ENCODE results near the gene SLC35G4. TPM values are rescaled to one million over a fixed set of nuclear protein-coding genes. Genes with fewer than 3 reads are reported as not detected.
"Not testable (repeated sequence)": the region's sequence is repeated elsewhere in the genome, so short reads cannot be mapped to it uniquely, and the experiment has no call there.

Gene SLC35G4
- total RNA-seq, 5 donors from 2014 or later (not counting 1 experiment from before 2014, with no cell fraction given), result not detected

DNA sequence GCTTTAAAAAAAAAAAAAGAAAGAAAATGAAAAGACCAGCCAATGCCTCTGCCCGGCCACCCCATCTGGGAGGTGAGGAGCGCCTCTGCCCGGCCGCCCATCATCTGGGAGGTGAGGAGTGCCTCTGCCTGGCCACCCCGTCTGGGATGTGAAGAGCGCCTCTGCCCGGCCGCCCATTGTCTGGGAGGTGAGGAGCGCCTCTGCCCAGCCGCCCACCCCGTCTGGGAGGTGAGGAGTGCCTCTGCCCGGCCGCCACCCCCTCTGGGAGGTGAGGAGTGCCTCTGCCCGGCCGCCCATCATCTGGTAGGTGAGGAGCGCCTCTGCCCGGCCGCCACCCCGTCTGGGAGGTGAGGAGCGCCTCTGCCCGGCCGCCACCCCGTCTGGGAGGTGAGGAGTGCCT, 37.9 kb downstream of the SLC35G4 start:
- H3K27ac ChIP-seq (ENCODE audit: low read length); CTCF ChIA-PET; DNase-seq; H3K27ac Mint-ChIP-seq; H3K36me3 Mint-ChIP-seq; H3K4me1 ChIP-seq (ENCODE audit: control insufficient read depth in 1 of 2, extremely low read depth in 1 of 2, insufficient read depth in 2 of 2, low read length in 2 of 2); H3K4me3 Mint-ChIP-seq; H3K4me3 ChIP-seq (ENCODE audit: control insufficient read depth in 1 of 2, extremely low read depth in 1 of 2, low read length in 1 of 2); ATAC-seq (replicated peaks in 1 of 4); H3K27me3 ChIP-seq (replicated peaks in 1 of 2; ENCODE audit: control insufficient read depth in 2 of 2, extremely low read depth in 1 of 2, insufficient read depth in 2 of 2, low read length in 1 of 2); H3K36me3 ChIP-seq (ENCODE audit: control insufficient read depth in 2 of 2, extremely low read depth in 1 of 2, insufficient read depth in 1 of 2, low read length in 1 of 2); H3K4me1 Mint-ChIP-seq; H3K9me3 ChIP-seq; POLR2A ChIA-PET: not testable (repeated sequence)
- Mint-ChIP-seq H3K9me3 (peaks cover 0 to 12% (median 9%) of the 10 kb centered on the region in 3 donors), H3K27me3 (peaks cover 6 to 12% of the 10 kb centered on the region in 2 donors)
- 93% methylated on average over 15 of the region's 23 CpGs for WGBS (ENCODE audit: insufficient coverage)

- CTCF ChIA-PET; H3K27ac Mint-ChIP-seq; H3K9me3 ChIP-seq; ATAC-seq (replicated peaks in 1 of 4); POLR2A ChIA-PET; H3K36me3 Mint-ChIP-seq; H3K27ac ChIP-seq (ENCODE audit: low read length); H3K27me3 ChIP-seq (replicated peaks in 1 of 2; ENCODE audit: control insufficient read depth in 2 of 2, extremely low read depth in 1 of 2, insufficient read depth in 2 of 2, low read length in 1 of 2); H3K4me3 Mint-ChIP-seq; H3K4me1 Mint-ChIP-seq; H3K4me1 ChIP-seq (ENCODE audit: control insufficient read depth in 1 of 2, extremely low read depth in 1 of 2, insufficient read depth in 2 of 2, low read length in 2 of 2); DNase-seq; H3K36me3 ChIP-seq (ENCODE audit: control insufficient read depth in 2 of 2, extremely low read depth in 1 of 2, insufficient read depth in 1 of 2, low read length in 1 of 2); H3K4me3 ChIP-seq (ENCODE audit: control insufficient read depth in 1 of 2, extremely low read depth in 1 of 2, low read length in 1 of 2): not testable (repeated sequence)
- 95% methylated on average over 19 of the region's 26 CpGs for WGBS (ENCODE audit: insufficient coverage)
- Mint-ChIP-seq H3K27me3 (peaks cover 6 to 12% of the 10 kb centered on the region in 2 donors), H3K9me3 (peaks cover 0 to 12% (median 9%) of the 10 kb centered on the region in 3 donors)
These were observed 38.4 kb downstream of the SLC35G4 start for GRCh38 chr18:11647804-11648203.

DNA sequence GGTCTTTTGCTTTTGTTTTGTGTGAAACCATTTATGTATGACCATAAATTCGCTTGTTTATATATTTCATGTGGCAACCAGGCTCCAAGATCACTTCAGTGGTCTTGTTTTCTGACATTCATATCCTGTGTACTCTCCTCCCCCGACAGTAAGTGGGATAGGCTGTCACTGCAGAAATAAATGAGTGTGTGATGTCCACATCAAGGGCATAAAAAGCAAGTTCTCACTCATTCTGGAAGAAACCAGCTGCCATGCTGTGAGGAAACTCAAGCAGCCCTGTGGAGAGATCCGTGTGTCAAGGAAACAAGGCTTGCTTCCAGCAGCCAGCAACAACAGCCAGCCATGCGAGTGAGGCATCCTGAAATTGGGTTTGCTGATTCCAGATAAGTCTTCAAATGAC, 40.4 kb downstream of the SLC35G4 start:
- Mint-ChIP-seq H3K4me1 (no peaks in the 10 kb centered on the region), H3K4me3 (no peak overlapping the region), H3K36me3 (no peaks in the 10 kb centered on the region), H3K9me3 (peaks cover 0 to 12% (median 9%) of the 10 kb centered on the region in 3 donors), H3K27me3 (peaks cover 22 to 30% of the 10 kb centered on the region in 2 donors), H3K27ac (no peak overlapping the region)
- ATAC-seq (replicated peaks in 1 of 4), result no peak
- Histone ChIP-seq H3K4me3 (ENCODE audit: control insufficient read depth in 1 of 2, extremely low read depth in 1 of 2, low read length in 1 of 2) (no peak overlapping the region), H3K27ac (ENCODE audit: low read length) (no peak overlapping the region), H3K4me1 (ENCODE audit: control insufficient read depth in 1 of 2, extremely low read depth in 1 of 2, insufficient read depth in 2 of 2, low read length in 2 of 2) (no peaks in the 10 kb centered on the region), H3K36me3 (ENCODE audit: control insufficient read depth in 2 of 2, extremely low read depth in 1 of 2, insufficient read depth in 1 of 2, low read length in 1 of 2) (no peaks in the 10 kb centered on the region), H3K9me3 (no peaks in the 10 kb centered on the region), H3K27me3 (replicated peaks in 1 of 2; ENCODE audit: control insufficient read depth in 2 of 2, extremely low read depth in 1 of 2, insufficient read depth in 2 of 2, low read length in 1 of 2) (peaks cover 4 to 15% of the 10 kb centered on the region in 2 experiments)
- DNase-seq, result no peak
- 57% methylated on average over 3 of the region's 4 CpGs for WGBS (ENCODE audit: insufficient coverage)
- POLR2A ChIA-PET, result no interaction called here
- CTCF ChIA-PET, result no interaction called here

DNA sequence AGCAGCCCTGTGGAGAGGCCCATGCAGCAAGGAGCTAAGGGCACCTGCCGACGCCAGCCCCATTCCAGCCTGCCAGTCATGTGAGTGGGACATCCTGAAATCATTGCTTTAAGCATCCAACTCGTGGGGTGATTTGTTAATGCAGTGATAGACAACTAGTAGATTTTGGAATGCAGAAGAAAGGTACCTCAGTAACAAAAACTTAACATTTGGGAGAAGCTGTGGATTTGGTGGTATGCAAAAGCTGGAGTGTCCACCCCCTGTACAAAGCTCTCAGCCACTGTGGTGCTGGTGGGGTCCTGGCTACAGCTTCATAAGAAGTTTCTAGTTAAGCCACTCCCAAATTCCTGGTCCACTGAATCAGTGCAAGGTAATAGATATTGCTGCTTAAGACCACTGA, 42.5 kb downstream of the SLC35G4 start:
- DNase-seq (no peak), ATAC-seq (replicated peaks in 1 of 4) (no peak)
- Mint-ChIP-seq H3K4me3 (no peak overlapping the region), H3K27ac (no peak overlapping the region), H3K27me3 (peaks cover 32 to 41% of the 10 kb centered on the region in 2 donors), H3K9me3 (peaks cover 0 to 9% (median 9%) of the 10 kb centered on the region in 3 donors), H3K4me1 (peaks cover 0 to 6% (median 5%) of the 10 kb centered on the region in 3 donors), H3K36me3 (no peaks in the 10 kb centered on the region)
- H3K4me1 ChIP-seq (ENCODE audit: control insufficient read depth in 1 of 2, extremely low read depth in 1 of 2, insufficient read depth in 2 of 2, low read length in 2 of 2), result no peaks in the 10 kb centered on the region
- no peaks in the 10 kb centered on the region for H3K9me3 ChIP-seq
- WGBS (ENCODE audit: insufficient coverage), result 83% methylated on average over 3 of the region's 3 CpGs
- H3K27me3 ChIP-seq (replicated peaks in 1 of 2; ENCODE audit: control insufficient read depth in 2 of 2, extremely low read depth in 1 of 2, insufficient read depth in 2 of 2, low read length in 1 of 2), result peaks cover 4 to 25% of the 10 kb centered on the region in 2 experiments
- CTCF ChIA-PET, result no interaction called here
- H3K36me3 ChIP-seq (ENCODE audit: control insufficient read depth in 2 of 2, extremely low read depth in 1 of 2, insufficient read depth in 1 of 2, low read length in 1 of 2), result no peaks in the 10 kb centered on the region
- no peak overlapping the region for H3K27ac ChIP-seq (ENCODE audit: low read length)
- POLR2A ChIA-PET, result no interaction called here
- no peak overlapping the region for H3K4me3 ChIP-seq (ENCODE audit: control insufficient read depth in 1 of 2, extremely low read depth in 1 of 2, low read length in 1 of 2)

DNA sequence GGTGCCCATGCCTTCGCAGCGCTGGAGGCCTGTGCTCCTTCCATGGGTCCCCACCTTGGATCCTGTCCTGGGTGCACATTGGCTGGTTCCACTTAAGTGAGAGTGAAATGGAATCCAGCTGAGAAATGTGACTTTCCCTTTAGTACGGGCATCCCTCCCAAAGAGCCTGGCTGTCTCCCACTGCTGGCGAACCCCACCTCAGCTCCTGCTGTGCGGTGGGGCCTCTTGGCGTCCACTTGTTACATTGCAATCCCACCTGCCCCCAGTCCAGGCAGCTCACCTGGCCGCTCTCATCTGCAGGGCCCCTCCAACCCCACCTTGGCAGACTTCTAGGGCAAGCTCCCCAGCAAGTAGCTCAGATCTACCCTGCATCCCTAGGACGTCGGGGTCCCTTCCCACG, 44.1 kb downstream of the SLC35G4 start:
- 81% methylated on average over 8 of the region's 10 CpGs for WGBS (ENCODE audit: insufficient coverage)
- H3K27ac Mint-ChIP-seq, result no peak overlapping the region
- Histone ChIP-seq H3K36me3 (ENCODE audit: control insufficient read depth in 2 of 2, extremely low read depth in 1 of 2, insufficient read depth in 1 of 2, low read length in 1 of 2) (no peaks in the 10 kb centered on the region), H3K27ac (ENCODE audit: low read length) (no peak overlapping the region), H3K9me3 (no peaks in the 10 kb centered on the region), H3K27me3 (replicated peaks in 1 of 2; ENCODE audit: control insufficient read depth in 2 of 2, extremely low read depth in 1 of 2, insufficient read depth in 2 of 2, low read length in 1 of 2) (peaks cover 4 to 30% of the 10 kb centered on the region in 2 experiments), H3K4me1 (ENCODE audit: control insufficient read depth in 1 of 2, extremely low read depth in 1 of 2, insufficient read depth in 2 of 2, low read length in 2 of 2) (no peaks in the 10 kb centered on the region), H3K4me3 (ENCODE audit: control insufficient read depth in 1 of 2, extremely low read depth in 1 of 2, low read length in 1 of 2) (no peak overlapping the region)
- ATAC-seq (replicated peaks in 1 of 4) (no peak), DNase-seq (no peak)
- H3K9me3 Mint-ChIP-seq, result peaks cover 0 to 6% (median 6%) of the 10 kb centered on the region in 3 donors
- CTCF ChIA-PET, result no interaction called here
- peaks cover 43 to 51% of the 10 kb centered on the region in 2 donors for H3K27me3 Mint-ChIP-seq
- no peaks in the 10 kb centered on the region for H3K36me3 Mint-ChIP-seq
- POLR2A ChIA-PET, result no interaction called here
- no peak overlapping the region for H3K4me3 Mint-ChIP-seq
- peaks cover 0 to 6% (median 5%) of the 10 kb centered on the region in 3 donors for H3K4me1 Mint-ChIP-seq

DNA sequence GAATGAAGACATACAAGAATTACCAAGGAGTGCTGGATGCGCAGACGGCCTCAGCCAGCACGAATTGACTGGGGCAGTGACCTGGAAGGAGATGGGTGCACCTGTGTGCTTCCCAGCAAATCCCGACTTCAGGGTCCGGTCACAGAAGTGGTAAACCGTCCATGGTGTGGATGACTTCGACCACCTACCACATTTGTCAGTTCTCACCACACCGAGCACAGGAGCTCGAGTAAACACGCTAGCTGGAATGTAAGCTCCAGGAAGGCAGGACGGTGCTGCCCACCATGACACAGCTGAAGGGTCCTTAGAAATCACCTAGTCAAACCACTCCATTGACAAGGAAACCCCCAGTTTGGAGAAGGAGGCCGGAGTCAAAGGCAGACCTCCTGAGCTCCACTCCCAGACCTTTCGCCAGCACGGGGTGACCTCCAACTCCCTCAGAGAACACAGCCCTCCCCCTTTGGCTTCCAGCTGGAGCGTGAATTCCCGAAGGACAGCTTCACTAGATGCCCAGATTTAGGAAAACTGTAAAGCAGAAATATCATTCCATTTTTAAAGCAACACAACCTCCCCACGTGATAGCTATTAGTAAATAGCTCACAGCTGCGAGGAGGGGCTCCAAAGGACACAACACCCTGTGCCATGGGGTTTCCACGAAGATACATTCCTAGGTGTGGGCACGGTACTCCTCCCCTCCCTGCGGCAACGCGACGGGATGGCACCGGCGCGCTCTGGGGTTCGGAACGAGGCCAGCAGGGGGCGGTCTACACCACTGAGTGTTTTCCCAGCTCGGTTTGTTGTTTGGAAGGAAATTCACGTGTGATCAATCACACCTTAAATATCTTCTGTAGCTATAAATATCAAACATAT, 45.6 kb downstream of the SLC35G4 start:
- WGBS (ENCODE audit: insufficient coverage), result 55% methylated on average over 13 of the region's 32 CpGs
- Histone ChIP-seq H3K27me3 (replicated peaks in 1 of 2; ENCODE audit: control insufficient read depth in 2 of 2, extremely low read depth in 1 of 2, insufficient read depth in 2 of 2, low read length in 1 of 2) (peaks cover 4 to 30% of the 10 kb centered on the region in 2 experiments), H3K4me1 (ENCODE audit: control insufficient read depth in 1 of 2, extremely low read depth in 1 of 2, insufficient read depth in 2 of 2, low read length in 2 of 2) (no peaks in the 10 kb centered on the region), H3K27ac (ENCODE audit: low read length) (no peak overlapping the region), H3K4me3 (ENCODE audit: control insufficient read depth in 1 of 2, extremely low read depth in 1 of 2, low read length in 1 of 2) (no peak overlapping the region), H3K9me3 (no peaks in the 10 kb centered on the region), H3K36me3 (ENCODE audit: control insufficient read depth in 2 of 2, extremely low read depth in 1 of 2, insufficient read depth in 1 of 2, low read length in 1 of 2) (no peaks in the 10 kb centered on the region)
- H3K27ac Mint-ChIP-seq, result no peak overlapping the region
- ATAC-seq (replicated peaks in 1 of 4), result peak in 1 of 4 experiments; percentile 45
- DNase-seq, result peak in 20 of 35 experiments; percentile 5 to 47 (median 13)
- H3K4me1 Mint-ChIP-seq, result peaks cover 0 to 6% (median 5%) of the 10 kb centered on the region in 3 donors
- POLR2A ChIA-PET, result interaction anchor here in 1 of 2 donors (0.6 kb wide), 1 partner anchor 49 kb away, joined by 3 read pairs; no protein-coding TSS in a partner anchor
- no peaks in the 10 kb centered on the region for H3K36me3 Mint-ChIP-seq
- H3K27me3 Mint-ChIP-seq, result peaks cover 53 to 54% of the 10 kb centered on the region in 2 donors
- CTCF ChIA-PET, result interaction anchor here in 1 of 2 donors (1.7 to 2.1 kb wide), 2 partner anchors 85 to 340 kb away, joined by 4 read pairs; no protein-coding TSS in a partner anchor
- no peaks in the 10 kb centered on the region for H3K9me3 Mint-ChIP-seq
- H3K4me3 Mint-ChIP-seq, result no peak overlapping the region
